GM18498 (cell line): ENCODE data around the gene SMAD3.
A peak's percentile ranks its signal among the peaks of the same experiment; 100 is the strongest.
"Not testable (repeated sequence)": the region's sequence is repeated elsewhere in the genome, so short reads cannot be mapped to it uniquely, and the experiment has no call there.

ENCODE experiments used
- ATAC-seq: cut with Tn5 transposase; IDR thresholded peaks from one replicate; pipeline ENCODE4 v1.9.1; 2021; ENCODE audit warnings: mild to moderate bottlenecking, moderate library complexity; ENCODE audit not compliant: unreplicated experiment

The SMAD3 gene

GRCh38 chr15:67107014-67107812, 41.8 kb downstream of the SMAD3 start:
- ATAC-seq, result no peak

GRCh38 chr15:67108122-67108961, 42.9 kb downstream of the SMAD3 start:
- ATAC-seq, result no peak

GRCh38 chr15:67109141-67110034, 44.0 kb downstream of the SMAD3 start:
- ATAC-seq, result peak; percentile 64

GRCh38 chr15:67110361-67110781, 45.0 kb downstream of the SMAD3 start:
- ATAC-seq, result peak; percentile 64

GRCh38 chr15:67110958-67111864, 45.8 kb downstream of the SMAD3 start:
- ATAC-seq, result no peak

GRCh38 chr15:67114046-67114445, 48.6 kb downstream of the SMAD3 start:
- no peak for ATAC-seq

- ATAC-seq, result no peak
Measured at GRCh38 chr15:67114846-67115585, 49.6 kb downstream of the SMAD3 start.

- no peak for ATAC-seq
Measured at GRCh38 chr15:67115586-67115969, 50.2 kb downstream of the SMAD3 start.

GRCh38 chr15:67116742-67117141, 51.3 kb downstream of the SMAD3 start:
- ATAC-seq, result no peak

GRCh38 chr15:67117370-67117769, 52.0 kb downstream of the SMAD3 start:
- no peak for ATAC-seq

GRCh38 chr15:67118808-67119207, 53.4 kb downstream of the SMAD3 start:
- ATAC-seq, result no peak

GRCh38 chr15:67119238-67119846, 53.9 kb downstream of the SMAD3 start:
- no peak for ATAC-seq

GRCh38 chr15:67120009-67120838, 54.8 kb downstream of the SMAD3 start:
- no peak for ATAC-seq

- peak; percentile 80 for ATAC-seq
Measured at GRCh38 chr15:67120839-67121643, 55.6 kb downstream of the SMAD3 start.

- no peak for ATAC-seq
Measured at GRCh38 chr15:67121644-67122605, 56.5 kb downstream of the SMAD3 start.

- ATAC-seq, result not testable (repeated sequence)
Measured at GRCh38 chr15:67122816-67123215, 57.4 kb downstream of the SMAD3 start.
